ENCODE data around the gene MAP7D2. TPM values are rescaled to one million over a fixed set of nuclear protein-coding genes. Genes with fewer than 3 reads are reported as not detected.

Gene MAP7D2
- total and polyA plus RNA-seq, 2 of the 13 experiments (the other 11 are each of a cell fraction or from before 2014, with no cell fraction given), result 9.6 to 10.5 TPM

GRCh38 chrX:20141281-20142220 is 24.8 kb upstream of the MAP7D2 start, which contains the start of gene EIF1AX (continued):
- no peak for TF ChIP-seq NCOR1 (IDR thresholded peaks at IDR 0.05; ENCODE audit: borderline replicate concordance, low read length)
- TF ChIP-seq ATF1 (CRISPR knock-in tag; IDR thresholded peaks at IDR 0.05), result peak; percentile 62; the same call in 1 of the 2 replicates
- peak; percentile 66 for TF ChIP-seq HNRNPLL (IDR thresholded peaks at IDR 0.05; ENCODE audit: low read depth, low read length, poor library complexity, severe bottlenecking)
- peak; percentile 78 for TF ChIP-seq TAF1 (CRISPR knock-in tag; IDR thresholded peaks at IDR 0.05)
- peak; percentile 62; the same call in 1 of the 2 replicates for TF ChIP-seq GABPB1 (CRISPR knock-in tag; IDR thresholded peaks at IDR 0.05)
- TF ChIP-seq NFE2L2 (IDR thresholded peaks at IDR 0.05; ENCODE audit: low read length), result no peak
- TF ChIP-seq HDAC1 (CRISPR knock-in tag; IDR thresholded peaks at IDR 0.05), result 0 out of 2 replicates have a peak, but pooled peaks have one; percentile 43
- no peak for TF ChIP-seq ZIK1 (CRISPR knock-in tag; IDR thresholded peaks at IDR 0.05; ENCODE audit: borderline replicate concordance, low read depth)
- TF ChIP-seq POLR2A (IDR thresholded peaks at IDR 0.05; ENCODE audit: insufficient read depth in 1 of 2, low read depth in 2 of 2, low read length in 2 of 2), result peak; percentile 69 to 73
- no peak for TF ChIP-seq MED13 (CRISPR knock-in tag; IDR thresholded peaks at IDR 0.05)
- peak; percentile 74; the same call in 1 of the 2 replicates for TF ChIP-seq GMEB1 (CRISPR knock-in tag; IDR thresholded peaks at IDR 0.05; ENCODE audit: borderline replicate concordance)
- peak; percentile 54; the same call in 1 of the 2 replicates for TF ChIP-seq ZNF501 (CRISPR knock-in tag; IDR thresholded peaks at IDR 0.05)
- TF ChIP-seq ZGPAT (CRISPR knock-in tag; IDR thresholded peaks at IDR 0.05), result peak; percentile 42; the same call in 1 of the 2 replicates
- no peak for TF ChIP-seq NCOA2 (CRISPR knock-in tag; IDR thresholded peaks at IDR 0.05)
- peak; percentile 59 for TF ChIP-seq ZFX (CRISPR knock-in tag; IDR thresholded peaks at IDR 0.05; ENCODE audit: low read depth)
- TF ChIP-seq NFYC (CRISPR knock-in tag; IDR thresholded peaks at IDR 0.05), result peak; percentile 48; the same call in 1 of the 2 replicates
- peak; percentile 40; the same call in 1 of the 2 replicates for TF ChIP-seq SOX13 (IDR thresholded peaks at IDR 0.05)
- peak in 1 of 2 experiments; percentile 84; a peak in 2 of 4 replicates for TF ChIP-seq SOX13 (CRISPR knock-in tag; conservative IDR thresholded peaks at IDR 0.05 in 1 of 2, IDR thresholded peaks at IDR 0.05 in 1 of 2)
- peak; percentile 91 for TF ChIP-seq DRAP1 (CRISPR knock-in tag; IDR thresholded peaks at IDR 0.05)
- TF ChIP-seq RBM39 (IDR thresholded peaks at IDR 0.05; ENCODE audit: low read depth, low read length, poor library complexity, severe bottlenecking), result peak; percentile 38
- TF ChIP-seq ARID4A (CRISPR knock-in tag; IDR thresholded peaks at IDR 0.05; ENCODE audit: borderline replicate concordance), result peak; percentile 55; the same call in 1 of the 2 replicates
- TF ChIP-seq SOX5 (CRISPR knock-in tag; IDR thresholded peaks at IDR 0.05; ENCODE audit: borderline replicate concordance), result peak; percentile 88

Measured in HepG2 (cell line).